Upper lobe of left lung (tissue), 6 donors: ENCODE data around the gene TMEM252. TPM values are rescaled to one million over a fixed set of nuclear protein-coding genes. Genes with fewer than 3 reads are reported as not detected.

Experiments
- ATAC-seq, 2 donors: fragments of 200-7000 bp; cut with Tn5 transposase; one replicate each; pipeline ENCODE4 v1.9.1; 2022; ENCODE audit warnings: mild to moderate bottlenecking in 2 of 2, moderate library complexity in 2 of 2; ENCODE audit not compliant: low FRiP score in 2 of 2
- DNase-seq, 2 donors: peaks; one replicate each; pipeline ENCODE4 v3.0.0-alpha.2; 2019 to 2020
- H3K27ac ChIP-seq, 4 donors: fragments of 200-600 bp; sonication (generic); one replicate each; pipeline ENCODE4 v1.5.1; 2016 to 2019
- H3K27me3 ChIP-seq, 4 donors: fragments of 200-600 bp; sonication (generic); one replicate each; pipeline ENCODE4 v1.5.1; 2017 to 2019
- H3K36me3 ChIP-seq, 4 donors: fragments of 200-600 bp; sonication (generic); one replicate each; pipeline ENCODE4 v1.5.1; 2016 to 2019
- H3K4me1 ChIP-seq, 4 donors: fragments of 200-600 bp; sonication (generic); one replicate each; pipeline ENCODE4 v1.5.1; 2018 to 2019
- H3K4me3 ChIP-seq, 4 donors: fragments of 200-600 bp; sonication (generic); one replicate each; pipeline ENCODE4 v1.5.1; 2017 to 2019; ENCODE audit warnings: mild to moderate bottlenecking in 2 of 4, moderate library complexity in 1 of 4
- H3K9me3 ChIP-seq, 4 donors: fragments of 200-600 bp; sonication (generic); one replicate each; pipeline ENCODE4 v1.5.1; 2018 to 2019
- EP300 ChIP-seq, 4 donors: sonication (generic); formaldehyde crosslinking; IDR thresholded peaks; one replicate each; pipeline ENCODE4 v1.5.1; 2017; ENCODE audit warnings: antibody characterized with exemption in 4 of 4, control low read depth in 2 of 4
- POLR2A ChIP-seq, 4 donors: fragments of 450-650 bp; IDR thresholded peaks; one replicate each; pipeline ENCODE4 v1.5.1; 2016 to 2017; ENCODE audit warnings: antibody characterized with exemption in 4 of 4, mild to moderate bottlenecking in 2 of 4
- POLR2AphosphoS5 ChIP-seq, 2 donors: sonication (generic); formaldehyde crosslinking; IDR thresholded peaks; one replicate each; pipeline ENCODE4 v1.5.1; 2017; ENCODE audit warnings: antibody characterized with exemption in 2 of 2
- WGBS, 2 donors: methylation state at CpG; one replicate each; pipeline ENCODE4 v1.1.5; 2017 to 2018; 5-methylcytosine and 5-hydroxymethylcytosine counted together
- total RNA-seq, 6 donors: library from RNA; depleted of rRNA in 4 of 6; stranded (reverse); fragments of >200 nt in 4 of 6; gene quantifications; one replicate each; pipeline versions ENCODE4 v1.1.0 to v1.2.1, GENCODE V29; 2016 to 2021
- TF ChIP-seq, protein P1 (sequence below), 6 experiments: fragments of 450-650 bp in 4 of 6; fragments of 200-600 bp in 2 of 6; sonication (generic) in 2 of 6; IDR thresholded peaks; one replicate each; pipeline ENCODE4 v1.5.1; 2016 to 2019; ENCODE audit warnings: antibody characterized with exemption in 6 of 6
- donor health status: DM: no; HTN: no; CAD: no; lungs with moderate emphysema.
- donor health status: DM: no; HTN: yes; CAD: no; lungs with severe emphysema.

TMEM252 gene
- total RNA-seq, 6 donors from 2014 or later: not detected

DNA sequence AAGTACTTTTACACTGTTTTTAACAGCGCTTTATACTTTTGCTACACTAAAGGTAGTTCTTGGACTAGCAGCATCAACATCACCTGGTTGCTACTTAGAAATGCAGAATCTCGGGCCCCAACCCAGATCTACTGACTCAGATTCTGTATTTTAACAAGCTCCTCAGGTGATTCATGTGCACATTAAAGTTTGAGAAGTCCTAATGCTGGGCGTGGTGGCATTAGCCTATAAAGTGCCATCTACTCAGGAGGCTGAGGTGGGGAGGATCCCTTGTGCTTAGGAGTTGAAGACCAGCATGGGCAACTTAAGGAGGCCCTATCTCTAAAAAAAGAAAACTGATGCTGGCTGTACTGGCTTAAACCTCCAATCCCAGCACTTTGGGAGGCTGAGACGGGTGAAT lies 26.7 kb downstream of the TMEM252 start:
- no peak for ATAC-seq
- no peak for TF ChIP-seq POLR2AphosphoS5 (IDR thresholded peaks at IDR 0.05)
- TF ChIP-seq, protein P1, sequence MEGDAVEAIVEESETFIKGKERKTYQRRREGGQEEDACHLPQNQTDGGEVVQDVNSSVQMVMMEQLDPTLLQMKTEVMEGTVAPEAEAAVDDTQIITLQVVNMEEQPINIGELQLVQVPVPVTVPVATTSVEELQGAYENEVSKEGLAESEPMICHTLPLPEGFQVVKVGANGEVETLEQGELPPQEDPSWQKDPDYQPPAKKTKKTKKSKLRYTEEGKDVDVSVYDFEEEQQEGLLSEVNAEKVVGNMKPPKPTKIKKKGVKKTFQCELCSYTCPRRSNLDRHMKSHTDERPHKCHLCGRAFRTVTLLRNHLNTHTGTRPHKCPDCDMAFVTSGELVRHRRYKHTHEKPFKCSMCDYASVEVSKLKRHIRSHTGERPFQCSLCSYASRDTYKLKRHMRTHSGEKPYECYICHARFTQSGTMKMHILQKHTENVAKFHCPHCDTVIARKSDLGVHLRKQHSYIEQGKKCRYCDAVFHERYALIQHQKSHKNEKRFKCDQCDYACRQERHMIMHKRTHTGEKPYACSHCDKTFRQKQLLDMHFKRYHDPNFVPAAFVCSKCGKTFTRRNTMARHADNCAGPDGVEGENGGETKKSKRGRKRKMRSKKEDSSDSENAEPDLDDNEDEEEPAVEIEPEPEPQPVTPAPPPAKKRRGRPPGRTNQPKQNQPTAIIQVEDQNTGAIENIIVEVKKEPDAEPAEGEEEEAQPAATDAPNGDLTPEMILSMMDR (IDR thresholded peaks at IDR 0.05): no peak
- TF ChIP-seq POLR2A (IDR thresholded peaks at IDR 0.05): no peak
- no peak for TF ChIP-seq EP300 (IDR thresholded peaks at IDR 0.05)
- no peak overlapping the region for H3K27ac ChIP-seq
- no peak for DNase-seq
- WGBS, 2 donors: 89 to 90% methylated on average over 4 of the region's 4 CpGs
- H3K9me3 ChIP-seq: peaks cover 0 to 10% (median 1%) of the 10 kb centered on the region in 4 donors
- H3K36me3 ChIP-seq: no peaks in the 10 kb centered on the region
- H3K27me3 ChIP-seq: no peaks in the 10 kb centered on the region
- H3K4me3 ChIP-seq: no peak overlapping the region
- no peaks in the 10 kb centered on the region for H3K4me1 ChIP-seq

DNA sequence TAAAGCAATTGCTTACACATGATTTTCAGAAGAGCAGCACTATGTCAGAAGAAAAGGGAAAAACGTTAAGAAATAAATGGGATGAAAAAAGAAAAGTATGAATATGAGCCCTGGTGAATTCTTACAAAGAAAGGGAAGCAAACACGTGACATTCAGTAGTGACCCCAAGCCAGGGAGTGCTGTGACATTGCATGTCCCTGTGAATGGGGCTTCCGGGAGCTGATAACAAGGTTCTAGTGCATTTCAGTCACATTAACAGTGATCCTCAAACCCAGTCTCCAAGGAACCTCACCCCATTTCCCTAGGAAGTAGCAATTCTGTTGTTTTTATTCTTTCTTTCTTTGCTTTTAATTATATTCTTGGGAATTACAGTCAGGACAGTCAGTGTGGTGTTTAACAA lies 27.3 kb downstream of the TMEM252 start:
- Histone ChIP-seq H3K9me3 (peaks cover 0 to 9% (median 1%) of the 10 kb centered on the region in 4 donors), H3K27ac (no peak overlapping the region), H3K27me3 (no peaks in the 10 kb centered on the region), H3K36me3 (no peaks in the 10 kb centered on the region), H3K4me1 (no peaks in the 10 kb centered on the region), H3K4me3 (no peak overlapping the region)
- ATAC-seq (no peak), DNase-seq (no peak)
- TF ChIP-seq EP300 (IDR thresholded peaks at IDR 0.05) (no peak), POLR2A (IDR thresholded peaks at IDR 0.05) (no peak), POLR2AphosphoS5 (IDR thresholded peaks at IDR 0.05) (no peak)
- TF ChIP-seq, protein P1 (IDR thresholded peaks at IDR 0.05): no peak
- WGBS, 2 donors: 81 to 83% methylated on average over 3 of the region's 3 CpGs

DNA sequence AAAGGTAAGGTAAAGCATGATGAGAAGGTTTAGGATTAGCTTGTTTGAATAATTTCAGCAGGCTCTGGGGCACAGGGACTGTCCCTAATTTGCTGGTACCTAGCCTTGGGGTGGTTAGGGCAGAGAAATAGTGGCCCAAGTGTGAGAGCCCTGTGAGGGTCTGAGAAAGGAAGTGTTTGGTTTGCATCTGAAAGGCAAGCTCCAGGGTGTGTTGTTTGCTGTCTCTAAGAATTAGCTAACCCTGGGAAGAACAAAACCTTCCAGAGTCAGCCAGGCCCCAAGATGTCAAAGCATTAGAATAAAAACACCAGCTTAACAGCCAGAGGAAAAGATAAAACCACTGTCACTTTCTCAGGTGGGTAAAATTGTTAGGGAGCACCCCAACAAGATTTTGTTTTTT lies 31.0 kb downstream of the TMEM252 start:
- TF ChIP-seq POLR2AphosphoS5 (IDR thresholded peaks at IDR 0.05) (no peak), EP300 (IDR thresholded peaks at IDR 0.05) (no peak), POLR2A (IDR thresholded peaks at IDR 0.05) (no peak)
- TF ChIP-seq, protein P1 (IDR thresholded peaks at IDR 0.05): no peak
- no peak overlapping the region for H3K4me3 ChIP-seq

DNA sequence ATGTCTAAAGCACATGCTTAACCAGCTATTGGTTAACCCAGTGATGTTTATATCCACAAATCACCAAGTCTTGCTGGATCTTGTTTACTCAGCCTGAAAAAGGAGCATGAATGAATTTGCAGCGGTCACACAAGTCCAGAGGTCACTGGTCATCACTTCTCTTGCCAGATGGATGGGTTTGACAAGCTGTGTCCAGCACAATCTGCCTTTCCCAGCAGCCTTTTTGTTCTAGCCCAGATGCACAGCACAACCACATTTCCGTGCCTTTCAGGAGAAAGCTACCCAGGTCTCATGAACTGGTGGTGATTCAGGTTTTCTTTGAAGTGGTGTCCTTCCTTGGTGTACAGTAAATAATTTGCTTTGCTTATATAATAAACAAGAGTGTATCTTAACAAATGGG lies 32.1 kb downstream of the TMEM252 start:
- Histone ChIP-seq H3K4me3 (no peak overlapping the region), H3K27ac (no peak overlapping the region), H3K4me1 (peaks cover 0 to 6% (median 0%) of the 10 kb centered on the region in 4 donors), H3K27me3 (no peaks in the 10 kb centered on the region), H3K36me3 (no peaks in the 10 kb centered on the region), H3K9me3 (no peaks in the 10 kb centered on the region)
- peak in 1 of 2 donors; percentile 20 for TF ChIP-seq POLR2AphosphoS5 (IDR thresholded peaks at IDR 0.05)
- TF ChIP-seq, protein P1 (IDR thresholded peaks at IDR 0.05): no peak
- DNase-seq (no peak), ATAC-seq (no peak)
- 76 to 82% methylated on average over 2 of the region's 2 CpGs for WGBS, 2 donors

More for the DNA sequence above, 31.0 kb downstream of the TMEM252 start:
- H3K4me1 ChIP-seq: peaks cover 0 to 6% (median 0%) of the 10 kb centered on the region in 4 donors
- DNase-seq: no peak
- no peaks in the 10 kb centered on the region for H3K9me3 ChIP-seq
- H3K27me3 ChIP-seq: no peaks in the 10 kb centered on the region
- ATAC-seq: no peak
- H3K27ac ChIP-seq: peak overlapping the region in 1 of 4 donors; percentile 28
- H3K36me3 ChIP-seq: no peaks in the 10 kb centered on the region

DNA sequence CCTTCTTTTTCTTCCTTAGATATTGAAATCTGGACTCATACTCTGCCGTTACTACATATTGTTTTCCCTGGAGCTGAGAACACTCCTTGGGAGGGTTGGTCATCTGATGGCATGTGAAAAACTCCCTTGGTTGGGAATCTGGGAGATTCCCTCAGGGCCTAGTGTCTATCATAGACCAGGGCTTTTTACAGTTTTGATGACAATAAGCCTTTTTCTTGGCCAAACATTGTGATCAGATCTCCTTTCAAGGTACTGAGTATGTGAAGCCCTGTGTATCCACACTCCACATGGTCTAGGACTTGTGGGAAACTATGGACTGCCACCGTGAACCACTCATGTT lies 32.9 kb downstream of the TMEM252 start:
- 61 to 65% methylated on average over 2 of the region's 2 CpGs for WGBS, 2 donors
- Histone ChIP-seq H3K4me1 (peaks cover 0 to 6% (median 0%) of the 10 kb centered on the region in 4 donors), H3K27ac (peak overlapping the region in 3 of 4 donors; percentile 14 to 25 (median 22)), H3K4me3 (no peak overlapping the region), H3K9me3 (no peaks in the 10 kb centered on the region), H3K27me3 (no peaks in the 10 kb centered on the region), H3K36me3 (no peaks in the 10 kb centered on the region)
- TF ChIP-seq EP300 (IDR thresholded peaks at IDR 0.05) (no peak), POLR2AphosphoS5 (IDR thresholded peaks at IDR 0.05) (no peak), POLR2A (IDR thresholded peaks at IDR 0.05) (no peak)
- TF ChIP-seq, protein P1 (IDR thresholded peaks at IDR 0.05): peak in 2 of 6 experiments; percentile 0 to 1
- no peak for DNase-seq
- ATAC-seq: no peak
